Measurements from ENCODE around the gene CACNA1G. TPM values are rescaled to one million over a fixed set of nuclear protein-coding genes. Genes with fewer than 3 reads are reported as not detected.

CACNA1G gene
- total RNA-seq, 2 donors from 2014 or later, result 0.07 to 0.19 TPM

DNA sequence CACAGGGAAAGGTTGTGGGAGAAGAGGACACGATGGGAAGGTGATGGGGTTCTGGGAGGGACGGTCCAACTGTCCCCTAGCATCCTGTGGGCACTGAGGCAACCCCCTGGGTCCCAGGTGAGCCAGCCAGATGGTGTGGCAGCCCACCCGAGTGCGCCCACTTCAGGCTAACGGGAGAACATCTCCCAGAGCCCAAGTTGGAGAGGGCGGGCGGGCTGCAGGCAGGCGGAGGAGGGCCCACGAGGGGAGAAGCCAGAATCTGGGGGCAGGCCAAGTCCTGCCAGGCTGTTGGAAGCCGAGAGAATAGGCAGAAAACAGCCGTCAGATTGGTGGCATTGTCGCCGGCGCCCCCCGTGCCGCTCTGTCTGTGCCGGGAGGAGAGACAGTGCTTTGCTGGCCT lies 60.3 kb downstream of the CACNA1G start:
- H3K4me3 ChIP-seq, result no peak overlapping the region
- intact Hi-C loops (cut with DNase I), result loop anchor here (10.0 kb wide), 1 partner anchor 136 kb away; no protein-coding TSS in a partner anchor

DNA sequence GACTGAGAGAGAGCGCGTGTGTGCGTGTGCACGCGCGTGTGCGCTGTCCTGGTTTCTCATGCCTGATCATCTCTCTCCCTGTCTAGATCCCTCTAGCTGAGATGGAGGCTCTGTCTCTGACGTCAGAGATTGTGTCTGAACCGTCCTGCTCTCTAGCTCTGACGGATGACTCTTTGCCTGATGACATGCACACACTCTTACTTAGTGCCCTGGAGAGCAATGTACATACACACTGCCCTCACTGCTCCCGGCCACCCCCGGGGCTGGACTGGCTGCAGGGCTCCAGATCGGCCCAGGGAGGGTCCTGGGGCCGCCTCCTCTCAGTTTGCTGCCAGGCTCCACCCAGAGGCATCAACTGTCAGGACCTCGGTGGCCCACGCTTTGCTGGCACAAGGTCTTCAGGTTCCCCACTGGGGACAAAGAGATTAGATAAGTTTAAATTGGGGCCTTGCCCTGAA lies 61.1 kb downstream of the CACNA1G start:
- Histone ChIP-seq H3K27me3 (no peaks in the 10 kb centered on the region), H3K36me3 (no peaks in the 10 kb centered on the region), H3K27ac (no peak overlapping the region), H3K9ac (ENCODE audit: low read depth in 2 of 2, low read length in 2 of 2) (no peak overlapping the region), H3K9me3 (no peaks in the 10 kb centered on the region), H3K4me1 (no peaks in the 10 kb centered on the region), H3K4me3 (no peak overlapping the region)
- intact Hi-C loops (cut with DNase I), result loop anchor here (10.0 kb wide), 1 partner anchor 137 kb away; no protein-coding TSS in a partner anchor
- TF ChIP-seq, protein P1, sequence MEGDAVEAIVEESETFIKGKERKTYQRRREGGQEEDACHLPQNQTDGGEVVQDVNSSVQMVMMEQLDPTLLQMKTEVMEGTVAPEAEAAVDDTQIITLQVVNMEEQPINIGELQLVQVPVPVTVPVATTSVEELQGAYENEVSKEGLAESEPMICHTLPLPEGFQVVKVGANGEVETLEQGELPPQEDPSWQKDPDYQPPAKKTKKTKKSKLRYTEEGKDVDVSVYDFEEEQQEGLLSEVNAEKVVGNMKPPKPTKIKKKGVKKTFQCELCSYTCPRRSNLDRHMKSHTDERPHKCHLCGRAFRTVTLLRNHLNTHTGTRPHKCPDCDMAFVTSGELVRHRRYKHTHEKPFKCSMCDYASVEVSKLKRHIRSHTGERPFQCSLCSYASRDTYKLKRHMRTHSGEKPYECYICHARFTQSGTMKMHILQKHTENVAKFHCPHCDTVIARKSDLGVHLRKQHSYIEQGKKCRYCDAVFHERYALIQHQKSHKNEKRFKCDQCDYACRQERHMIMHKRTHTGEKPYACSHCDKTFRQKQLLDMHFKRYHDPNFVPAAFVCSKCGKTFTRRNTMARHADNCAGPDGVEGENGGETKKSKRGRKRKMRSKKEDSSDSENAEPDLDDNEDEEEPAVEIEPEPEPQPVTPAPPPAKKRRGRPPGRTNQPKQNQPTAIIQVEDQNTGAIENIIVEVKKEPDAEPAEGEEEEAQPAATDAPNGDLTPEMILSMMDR (IDR thresholded peaks at IDR 0.05), result no peak
- DNase-seq, result no peak

More for the DNA sequence above, 60.3 kb downstream of the CACNA1G start:
- Histone ChIP-seq H3K9me3 (no peaks in the 10 kb centered on the region), H3K27ac (no peak overlapping the region), H3K9ac (ENCODE audit: low read depth in 2 of 2, low read length in 2 of 2) (no peak overlapping the region), H3K27me3 (no peaks in the 10 kb centered on the region), H3K4me1 (no peaks in the 10 kb centered on the region), H3K36me3 (no peaks in the 10 kb centered on the region)
- DNase-seq, result no peak
- TF ChIP-seq, protein P1 (IDR thresholded peaks at IDR 0.05), result no peak

DNA sequence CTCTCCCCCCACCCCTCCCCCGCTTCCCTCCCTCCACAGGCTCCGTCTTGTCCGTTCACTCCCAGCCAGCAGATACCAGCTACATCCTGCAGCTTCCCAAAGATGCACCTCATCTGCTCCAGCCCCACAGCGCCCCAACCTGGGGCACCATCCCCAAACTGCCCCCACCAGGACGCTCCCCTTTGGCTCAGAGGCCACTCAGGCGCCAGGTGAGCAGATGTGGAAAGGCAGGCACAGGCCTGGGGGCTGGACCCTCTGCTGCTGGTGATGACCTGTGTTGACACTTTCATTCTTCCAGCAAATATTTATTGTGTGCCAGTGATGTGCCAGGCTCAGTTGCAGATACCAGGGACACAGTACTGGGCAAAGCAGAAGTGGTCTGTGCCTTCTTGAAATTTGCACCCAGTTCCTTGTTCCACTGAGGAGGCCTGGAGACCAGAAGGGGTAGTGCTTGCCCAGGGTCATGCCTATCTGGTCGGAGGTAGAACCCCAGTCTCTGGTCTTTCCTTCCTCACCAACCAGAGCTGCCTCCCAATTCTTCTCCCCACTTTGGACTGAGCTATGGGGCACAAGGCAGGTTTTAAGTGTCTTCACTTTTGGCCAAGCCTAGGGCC lies 63.9 kb downstream of the CACNA1G start:
- Histone ChIP-seq H3K27me3 (no peaks in the 10 kb centered on the region), H3K36me3 (no peaks in the 10 kb centered on the region), H3K4me1 (peaks cover 12% of the 10 kb centered on the region), H3K4me3 (no peak overlapping the region), H3K27ac (no peak overlapping the region), H3K9ac (ENCODE audit: low read depth in 2 of 2, low read length in 2 of 2) (no peak overlapping the region), H3K9me3 (no peaks in the 10 kb centered on the region)
- DNase-seq, result no peak
- intact Hi-C loops (cut with DNase I), result loop anchor here (10.0 kb wide), 1 partner anchor 140 kb away; no protein-coding TSS in a partner anchor
- TF ChIP-seq, protein P1 (IDR thresholded peaks at IDR 0.05), result no peak

DNA sequence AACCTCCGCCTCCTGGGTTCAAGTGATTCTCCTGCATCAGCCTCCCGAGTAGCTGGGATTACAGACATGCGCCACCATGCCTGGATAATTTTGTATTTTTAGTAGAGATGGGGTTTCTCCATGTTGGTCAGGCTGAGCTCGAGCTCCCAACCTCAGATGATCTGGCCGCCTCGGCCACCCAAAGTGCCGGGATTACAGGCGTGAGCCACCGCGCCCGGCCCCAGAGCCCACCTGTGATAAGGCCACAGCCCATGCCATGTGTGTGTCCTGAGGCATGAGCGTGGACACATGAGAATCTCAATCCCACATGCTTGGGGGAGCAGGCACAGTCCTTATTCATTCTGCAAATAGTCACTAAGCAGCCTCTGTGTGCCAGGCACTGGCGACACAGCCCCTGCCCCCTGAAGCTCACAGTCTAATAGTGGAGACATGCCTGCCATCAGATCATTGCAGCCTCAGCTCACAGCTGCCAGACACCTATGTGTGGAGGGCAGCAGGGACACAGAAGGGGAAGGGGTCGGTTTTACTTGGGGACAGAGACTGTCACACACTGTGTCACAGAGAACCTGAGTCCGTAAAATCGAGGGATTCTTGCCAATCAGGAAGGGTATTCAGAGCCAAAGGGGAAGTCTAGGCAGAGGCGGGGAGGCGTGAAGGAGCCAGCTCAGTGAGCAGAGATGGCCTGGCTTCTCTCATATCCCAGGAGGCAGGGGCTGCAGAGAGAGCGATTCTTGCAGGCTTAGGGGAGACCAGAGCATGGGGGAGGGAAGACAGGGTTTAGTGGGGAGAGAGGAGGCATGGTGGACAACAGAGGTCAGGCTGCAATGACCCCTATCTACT lies 64.7 kb downstream of the CACNA1G start:
- intact Hi-C loops (cut with DNase I), result loop anchor here (5.0 to 10.0 kb wide), 2 partner anchors 73 to 140 kb away; no protein-coding TSS in a partner anchor
- H3K27me3 ChIP-seq, result no peaks in the 10 kb centered on the region
- no peak overlapping the region for H3K9ac ChIP-seq (ENCODE audit: low read depth in 2 of 2, low read length in 2 of 2)

DNA sequence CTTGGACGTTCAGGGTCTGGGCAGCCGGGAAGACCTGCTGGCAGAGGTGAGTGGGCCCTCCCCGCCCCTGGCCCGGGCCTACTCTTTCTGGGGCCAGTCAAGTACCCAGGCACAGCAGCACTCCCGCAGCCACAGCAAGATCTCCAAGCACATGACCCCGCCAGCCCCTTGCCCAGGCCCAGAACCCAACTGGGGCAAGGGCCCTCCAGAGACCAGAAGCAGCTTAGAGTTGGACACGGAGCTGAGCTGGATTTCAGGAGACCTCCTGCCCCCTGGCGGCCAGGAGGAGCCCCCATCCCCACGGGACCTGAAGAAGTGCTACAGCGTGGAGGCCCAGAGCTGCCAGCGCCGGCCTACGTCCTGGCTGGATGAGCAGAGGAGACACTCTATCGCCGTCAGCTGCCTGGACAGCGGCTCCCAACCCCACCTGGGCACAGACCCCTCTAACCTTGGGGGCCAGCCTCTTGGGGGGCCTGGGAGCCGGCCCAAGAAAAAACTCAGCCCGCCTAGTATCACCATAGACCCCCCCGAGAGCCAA lies 65.6 kb downstream of the CACNA1G start:
- Histone ChIP-seq H3K4me1 (peaks cover 19% of the 10 kb centered on the region), H3K9me3 (no peaks in the 10 kb centered on the region), H3K9ac (ENCODE audit: low read depth in 2 of 2, low read length in 2 of 2) (no peak overlapping the region), H3K4me3 (no peak overlapping the region), H3K27me3 (no peaks in the 10 kb centered on the region), H3K27ac (no peak overlapping the region), H3K36me3 (no peaks in the 10 kb centered on the region)
- TF ChIP-seq, protein P1 (IDR thresholded peaks at IDR 0.05), result peak; percentile 64
- intact Hi-C loops (cut with DNase I), result loop anchor here (5.0 to 10.0 kb wide), 2 partner anchors 74 to 141 kb away; no protein-coding TSS in a partner anchor
- peak; percentile 58 for DNase-seq

More for the DNA sequence above, 64.7 kb downstream of the CACNA1G start:
- TF ChIP-seq, protein P1 (IDR thresholded peaks at IDR 0.05), result no peak
- H3K4me1 ChIP-seq, result peaks cover 19% of the 10 kb centered on the region
- H3K27ac ChIP-seq, result no peak overlapping the region
- H3K36me3 ChIP-seq, result no peaks in the 10 kb centered on the region
- DNase-seq, result no peak
- H3K9me3 ChIP-seq, result no peaks in the 10 kb centered on the region
- no peak overlapping the region for H3K4me3 ChIP-seq

All from colonic mucosa (tissue), 4 donors.